HCT116 (cell line): Measurements from ENCODE around the gene PMS1. TPM values are rescaled to one million over a fixed set of nuclear protein-coding genes. Genes with fewer than 3 reads are reported as not detected.

Source experiments
- ATAC-seq: fragments of 200-7000 bp; cut with Tn5 transposase; 2 replicates; pipeline ENCODE4 v1.9.1; 2020; ENCODE audit warnings: mild to moderate bottlenecking, moderate library complexity
- BruUV-seq: library from RNA; stranded (reverse); fragments of 400-500 nt; replicated peaks from 2 replicates; lab custom pipeline; 2021; lab: Mats Ljungman, UMichigan
- CTCF ChIA-PET: fragments of 300-600 bp; sonication (Branson Sonifier 250); formaldehyde crosslinking; loops from one replicate; lab custom pipeline; 2021; ENCODE audit warnings: antibody characterized with exemption; lab: Charles Lee
- POLR2A ChIA-PET: fragments of 300-600, 350-600 bp; sonication (Branson Sonifier 250); formaldehyde crosslinking; loops from one replicate; lab custom pipeline; 2021; ENCODE audit warnings: antibody characterized with exemption; lab: Charles Lee
- RAD21 ChIA-PET, 2 experiments: fragments of 300-600 bp; sonication (Branson Sonifier 250); formaldehyde crosslinking; loops; one replicate each; lab custom pipeline; 2023; ENCODE audit warnings: low total read pairs in 2 of 2; ENCODE audit not compliant: uncharacterized antibody in 2 of 2, unreplicated experiment in 2 of 2, low non-redundant PET in 1 of 2; lab: Charles Lee
- DNase-seq: peaks from one replicate; pipeline ENCODE4 v3.0.0-alpha.2; 2010; ENCODE audit warnings: low read depth, low spot score
- H2AFZ ChIP-seq: fragments of 200-600 bp; shearing (Covaris generic), sonication (generic); 2 replicates; pipeline ENCODE4 v1.6.1; 2017; ENCODE audit warnings: low read depth, mixed run types, mixed read lengths, antibody characterized with exemption, low read length; ENCODE audit not compliant: poor library complexity, severe bottlenecking
- H3K27ac ChIP-seq: 2 replicates; pipeline ENCODE4 v1.5.1; 2012; ENCODE audit warnings: low read depth, low read length
- H3K27me3 ChIP-seq: fragments of 200-600 bp; sonication (generic); 2 replicates; pipeline ENCODE4 v1.6.1; 2016; ENCODE audit warnings: mixed run types, low read length, mixed read lengths; ENCODE audit not compliant: insufficient read depth
- H3K36me3 ChIP-seq, 2 experiments: fragments of 200-500 bp in 1 of 2; fragments of 200-600 bp in 1 of 2; sonication (Bioruptor generic) in 1 of 2; sonication (generic) in 1 of 2; 2 replicates each; pipeline versions ENCODE4 v1.5.1 to v1.6.1; 2014 to 2016; ENCODE audit warnings: low read length in 2 of 2, inconsistent platforms in 1 of 2, mixed read lengths in 1 of 2, mixed run types in 1 of 2; ENCODE audit not compliant: insufficient read depth in 2 of 2, control insufficient read depth in 1 of 2
- H3K4me1 ChIP-seq, 2 experiments: fragments of 200-600 bp in 1 of 2; sonication (generic) in 1 of 2; 2 replicates each; pipeline versions ENCODE4 v1.5.1 to v1.6.1; 2012 to 2017; ENCODE audit warnings: low read length in 2 of 2, inconsistent platforms in 1 of 2, mild to moderate bottlenecking in 1 of 2, mixed read lengths in 1 of 2, mixed run types in 1 of 2, moderate library complexity in 1 of 2; ENCODE audit not compliant: insufficient read depth in 2 of 2, control insufficient read depth in 1 of 2
- H3K4me2 ChIP-seq: fragments of 200-600 bp; sonication (generic); 2 replicates; pipeline ENCODE4 v1.6.1; 2017; ENCODE audit warnings: mixed run types, low read length, mixed read lengths
- H3K4me3 ChIP-seq, 2 experiments: fragments of 200-600 bp in 1 of 2; sonication (generic) in 1 of 2; replicated peaks in 1 of 2; 2 replicates each; pipeline ENCODE4 v1.5.1; 2011 to 2016; ENCODE audit warnings: low read length in 2 of 2, control low read depth in 1 of 2, low read depth in 1 of 2, mild to moderate bottlenecking in 1 of 2, mixed read lengths in 1 of 2, mixed run types in 1 of 2
- H3K79me2 ChIP-seq: fragments of 200-600 bp; sonication (generic); 2 replicates; pipeline ENCODE4 v1.6.1; 2017; ENCODE audit warnings: mild to moderate bottlenecking, mixed run types, low read length, moderate library complexity, mixed read lengths; ENCODE audit not compliant: insufficient read depth
- H3K9ac ChIP-seq: fragments of 200-600 bp; sonication (generic); 2 replicates; pipeline ENCODE4 v1.6.1; 2016; ENCODE audit warnings: low read length, mixed read lengths
- H3K9me2 ChIP-seq: fragments of 200-600 bp; sonication (generic), shearing (Covaris generic); 2 replicates; pipeline ENCODE4 v1.6.1; 2017; ENCODE audit warnings: mixed run types, mild to moderate bottlenecking, moderate library complexity; ENCODE audit not compliant: insufficient read depth
- H3K9me3 ChIP-seq, 2 experiments: fragments of 200-500 bp in 1 of 2; fragments of 200-600 bp in 1 of 2; sonication (Bioruptor generic) in 1 of 2; sonication (generic) in 1 of 2; 2 replicates each; pipeline ENCODE4 v1.6.1; 2014 to 2017; ENCODE audit warnings: low read length in 2 of 2, mixed read lengths in 2 of 2, inconsistent platforms in 1 of 2, low read depth in 1 of 2, mild to moderate bottlenecking in 1 of 2, mixed run types in 1 of 2, moderate library complexity in 1 of 2; ENCODE audit not compliant: control insufficient read depth in 1 of 2, insufficient read depth in 1 of 2
- H4K20me1 ChIP-seq: fragments of 200-600 bp; sonication (generic), shearing (Covaris generic); 2 replicates; pipeline ENCODE4 v1.6.1; 2017; ENCODE audit warnings: mixed run types, mild to moderate bottlenecking, moderate library complexity; ENCODE audit not compliant: insufficient read depth
- CBX3 ChIP-seq: IDR thresholded peaks from 2 replicates; pipeline ENCODE4 v1.6.1; 2012; ENCODE audit warnings: low read depth
- CEBPB ChIP-seq: IDR thresholded peaks from 2 replicates; pipeline ENCODE4 v1.6.1; 2012; ENCODE audit warnings: low read depth
- EGR1 ChIP-seq: IDR thresholded peaks from 2 replicates; pipeline ENCODE4 v1.6.1; 2012; ENCODE audit warnings: low read depth
- ELF1 ChIP-seq: IDR thresholded peaks from 2 replicates; pipeline ENCODE4 v1.6.1; 2012; ENCODE audit warnings: low read depth, borderline replicate concordance
- EZH2 ChIP-seq: fragments of 200-600 bp; sonication (generic); IDR thresholded peaks from 2 replicates; pipeline ENCODE4 v1.6.1; 2017; ENCODE audit warnings: antibody characterized with exemption, mixed run types
- FOSL1 ChIP-seq: IDR thresholded peaks from 2 replicates; pipeline ENCODE4 v1.6.1; 2012; ENCODE audit warnings: low read depth
- JUND ChIP-seq: IDR thresholded peaks from 2 replicates; pipeline ENCODE4 v1.6.1; 2012
- RAD21 ChIP-seq: IDR thresholded peaks from 2 replicates; pipeline ENCODE4 v1.6.1; 2012; ENCODE audit warnings: low read depth, mild to moderate bottlenecking
- SIN3A ChIP-seq: IDR thresholded peaks from 2 replicates; pipeline ENCODE4 v1.6.1; 2012; ENCODE audit warnings: low read depth
- SP1 ChIP-seq: IDR thresholded peaks from 2 replicates; pipeline ENCODE4 v1.6.1; 2012; ENCODE audit warnings: low read depth
- SRF ChIP-seq: IDR thresholded peaks from 2 replicates; pipeline ENCODE4 v1.6.1; 2012; ENCODE audit warnings: low read depth
- TCF7L2 ChIP-seq: IDR thresholded peaks from 2 replicates; pipeline ENCODE4 v1.7.0; 2011; ENCODE audit warnings: borderline replicate concordance, inconsistent platforms; ENCODE audit not compliant: insufficient read depth, insufficient read length; ENCODE audit errors: extremely low read depth
- YY1 ChIP-seq: IDR thresholded peaks from 2 replicates; pipeline ENCODE4 v1.6.1; 2011; ENCODE audit warnings: low read length, low read depth, moderate library complexity, mild to moderate bottlenecking; ENCODE audit not compliant: insufficient replicate concordance; ENCODE audit errors: extremely low read depth
- ZFX ChIP-seq: fragments of 450-650 bp; IDR thresholded peaks from 2 replicates; pipeline ENCODE4 v1.6.1; 2017
- ZNF274 ChIP-seq: fragments of 200-500 bp; sonication (Bioruptor generic); IDR thresholded peaks from 2 replicates; pipeline ENCODE4 v1.6.1; 2014; ENCODE audit warnings: mild to moderate bottlenecking, low read depth, low read length, inconsistent platforms
- intact Hi-C: fragments of 100-400 bp; cut with micrococcal nuclease; formaldehyde crosslinking; loops from 2 replicates; pipeline ENCODE4 v1.10.0; 2022
- total RNA-seq: library from RNA; stranded (reverse); gene quantifications from one replicate; pipeline ENCODE4 v1.2.1, GENCODE V29; 2021; ENCODE audit not compliant: unreplicated experiment
- TF ChIP-seq, protein P1 (sequence below), 3 experiments: fragments of 200-600 bp in 1 of 3; sonication (generic) in 1 of 3; IDR thresholded peaks in 2 of 3; conservative IDR thresholded peaks in 1 of 3; 2 replicates each; pipeline ENCODE4 v1.5.1; 2012 to 2017; ENCODE audit warnings: low read depth in 2 of 3, low read length in 2 of 3, antibody characterized with exemption in 1 of 3, borderline replicate concordance in 1 of 3, control low read depth in 1 of 3, mild to moderate bottlenecking in 1 of 3, mixed read lengths in 1 of 3, mixed run types in 1 of 3, moderate library complexity in 1 of 3; ENCODE audit not compliant: insufficient read depth in 1 of 3
- TF ChIP-seq, protein P2 (sequence below): IDR thresholded peaks from 2 replicates; pipeline ENCODE4 v1.6.1; 2012

The PMS1 gene
- total RNA-seq, 1 experiment from 2014 or later: 53.2 TPM

DNA sequence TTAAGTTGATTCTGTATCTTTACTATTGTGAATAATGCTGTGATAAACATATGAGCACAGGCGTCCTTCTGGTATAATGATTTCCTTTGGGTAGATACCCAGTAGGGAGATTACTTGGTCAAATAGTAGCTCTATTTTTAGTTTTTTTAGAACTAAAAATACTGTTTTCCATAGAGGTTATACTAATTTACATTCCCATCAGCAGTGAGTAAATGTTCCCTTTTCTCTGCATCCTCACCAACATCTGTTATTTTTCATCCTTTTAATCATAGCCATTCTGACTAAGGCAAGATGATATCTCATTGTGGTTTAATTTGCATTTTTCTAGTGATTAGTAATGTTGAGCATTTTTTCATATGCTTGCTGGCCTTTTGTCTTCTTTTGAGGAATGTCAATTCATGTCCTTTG lies 35.1 kb downstream of the PMS1 start:
- POLR2A ChIA-PET: no interaction called here
- no peaks in the 10 kb centered on the region; a peak in 1 of 4 replicates for H3K36me3 ChIP-seq
- no peak for TF ChIP-seq YY1
- TF ChIP-seq EZH2: no peak
- TF ChIP-seq ZFX: no peak
- TF ChIP-seq FOSL1: no peak
- TF ChIP-seq JUND: no peak
- no peak for TF ChIP-seq CBX3
- TF ChIP-seq SP1: no peak
- intact Hi-C loops: no loop called here
- no peaks in the 10 kb centered on the region for H3K79me2 ChIP-seq
- H3K9ac ChIP-seq: no peak overlapping the region
- H3K9me3 ChIP-seq: no peaks in the 10 kb centered on the region
- no peak overlapping the region for H3K4me2 ChIP-seq
- H2AFZ ChIP-seq: no peak overlapping the region
- CTCF ChIA-PET: no interaction called here
- H3K4me3 ChIP-seq: no peak overlapping the region
- H3K9me2 ChIP-seq: no peaks in the 10 kb centered on the region
- H3K27me3 ChIP-seq: no peaks in the 10 kb centered on the region
- no TSS peak for BruUV-seq
- H3K27ac ChIP-seq: no peak overlapping the region
- no peak for DNase-seq
- H4K20me1 ChIP-seq: no peaks in the 10 kb centered on the region
- no peaks in the 10 kb centered on the region for H3K4me1 ChIP-seq
- RAD21 ChIA-PET: no interaction called here
- ATAC-seq: no peak

DNA sequence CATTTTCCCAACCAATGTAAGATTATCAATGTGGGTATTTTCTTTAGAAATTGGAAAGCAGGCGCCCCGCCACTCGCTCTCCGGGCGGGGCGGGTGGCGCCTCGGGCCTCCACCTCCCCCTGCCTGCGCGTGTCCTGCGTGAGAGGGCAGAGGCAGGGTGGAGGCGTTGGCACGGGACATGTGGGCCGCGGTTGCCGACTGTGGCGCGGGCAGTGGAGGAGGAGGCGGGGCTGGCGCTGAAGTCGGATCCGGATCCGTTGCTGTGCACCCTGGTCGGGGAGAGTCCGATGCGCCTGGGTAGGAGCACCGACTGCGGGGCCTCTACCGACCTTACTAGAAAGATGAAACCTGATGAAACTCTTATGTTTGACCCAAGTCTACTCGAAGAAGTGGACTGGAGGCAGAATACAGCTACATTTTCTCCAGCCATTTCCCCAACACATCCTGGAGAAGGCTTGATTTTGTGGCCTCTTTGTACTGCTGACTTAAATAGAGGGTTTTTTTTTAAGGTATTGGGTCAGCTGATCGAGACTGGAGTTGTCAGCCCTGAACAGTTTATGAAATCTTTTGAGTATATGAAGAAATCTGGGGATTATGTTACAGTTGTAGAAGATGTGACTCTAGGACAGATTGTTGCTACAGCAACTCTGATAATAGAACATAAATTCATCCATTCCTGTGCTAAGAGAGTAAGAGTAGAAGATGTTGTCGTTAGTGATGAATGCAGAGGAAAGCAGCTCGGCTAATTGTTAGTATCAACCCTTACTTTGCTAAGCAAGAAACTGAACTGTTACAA lies 37.9 kb downstream of the PMS1 start:
- Histone ChIP-seq H4K20me1 (no peaks in the 10 kb centered on the region), H3K27ac (no peak overlapping the region), H2AFZ (no peak overlapping the region), H3K79me2 (peaks cover 4% of the 10 kb centered on the region), H3K36me3 (no peaks in the 10 kb centered on the region), H3K4me3 (no peak overlapping the region), H3K9ac (no peak overlapping the region), H3K9me2 (no peaks in the 10 kb centered on the region), H3K4me1 (no peaks in the 10 kb centered on the region), H3K4me2 (no peak overlapping the region), H3K9me3 (no peaks in the 10 kb centered on the region), H3K27me3 (no peaks in the 10 kb centered on the region)
- intact Hi-C loops: no loop called here
- TF ChIP-seq, protein P1, sequence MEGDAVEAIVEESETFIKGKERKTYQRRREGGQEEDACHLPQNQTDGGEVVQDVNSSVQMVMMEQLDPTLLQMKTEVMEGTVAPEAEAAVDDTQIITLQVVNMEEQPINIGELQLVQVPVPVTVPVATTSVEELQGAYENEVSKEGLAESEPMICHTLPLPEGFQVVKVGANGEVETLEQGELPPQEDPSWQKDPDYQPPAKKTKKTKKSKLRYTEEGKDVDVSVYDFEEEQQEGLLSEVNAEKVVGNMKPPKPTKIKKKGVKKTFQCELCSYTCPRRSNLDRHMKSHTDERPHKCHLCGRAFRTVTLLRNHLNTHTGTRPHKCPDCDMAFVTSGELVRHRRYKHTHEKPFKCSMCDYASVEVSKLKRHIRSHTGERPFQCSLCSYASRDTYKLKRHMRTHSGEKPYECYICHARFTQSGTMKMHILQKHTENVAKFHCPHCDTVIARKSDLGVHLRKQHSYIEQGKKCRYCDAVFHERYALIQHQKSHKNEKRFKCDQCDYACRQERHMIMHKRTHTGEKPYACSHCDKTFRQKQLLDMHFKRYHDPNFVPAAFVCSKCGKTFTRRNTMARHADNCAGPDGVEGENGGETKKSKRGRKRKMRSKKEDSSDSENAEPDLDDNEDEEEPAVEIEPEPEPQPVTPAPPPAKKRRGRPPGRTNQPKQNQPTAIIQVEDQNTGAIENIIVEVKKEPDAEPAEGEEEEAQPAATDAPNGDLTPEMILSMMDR (IDR thresholded peaks at IDR 0.05 in 2 of 3, conservative IDR thresholded peaks at IDR 0.05 in 1 of 3; ENCODE audit: borderline replicate concordance in 1 of 3, insufficient read depth in 1 of 3, low read depth in 2 of 3, low read length in 2 of 3): no peak
- TF ChIP-seq SP1: no peak
- TF ChIP-seq FOSL1: no peak
- TF ChIP-seq SRF: no peak
- TF ChIP-seq, protein P2, sequence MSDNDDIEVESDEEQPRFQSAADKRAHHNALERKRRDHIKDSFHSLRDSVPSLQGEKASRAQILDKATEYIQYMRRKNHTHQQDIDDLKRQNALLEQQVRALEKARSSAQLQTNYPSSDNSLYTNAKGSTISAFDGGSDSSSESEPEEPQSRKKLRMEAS: no peak
- no peak for TF ChIP-seq EGR1
- TF ChIP-seq ZFX: no peak
- TF ChIP-seq ZNF274: no peak
- no peak for TF ChIP-seq RAD21
- no peak for TF ChIP-seq CEBPB
- TF ChIP-seq CBX3: no peak
- TF ChIP-seq JUND: no peak
- TF ChIP-seq SIN3A: no peak
- no peak for TF ChIP-seq ELF1
- TF ChIP-seq TCF7L2: no peak
- no peak for TF ChIP-seq YY1
- no TSS peak for BruUV-seq
- CTCF ChIA-PET: no interaction called here
- DNase-seq (no peak), ATAC-seq (no peak)
- RAD21 ChIA-PET: no interaction called here
- POLR2A ChIA-PET: no interaction called here
